ENCODE results near the gene BEND3.

DNA sequence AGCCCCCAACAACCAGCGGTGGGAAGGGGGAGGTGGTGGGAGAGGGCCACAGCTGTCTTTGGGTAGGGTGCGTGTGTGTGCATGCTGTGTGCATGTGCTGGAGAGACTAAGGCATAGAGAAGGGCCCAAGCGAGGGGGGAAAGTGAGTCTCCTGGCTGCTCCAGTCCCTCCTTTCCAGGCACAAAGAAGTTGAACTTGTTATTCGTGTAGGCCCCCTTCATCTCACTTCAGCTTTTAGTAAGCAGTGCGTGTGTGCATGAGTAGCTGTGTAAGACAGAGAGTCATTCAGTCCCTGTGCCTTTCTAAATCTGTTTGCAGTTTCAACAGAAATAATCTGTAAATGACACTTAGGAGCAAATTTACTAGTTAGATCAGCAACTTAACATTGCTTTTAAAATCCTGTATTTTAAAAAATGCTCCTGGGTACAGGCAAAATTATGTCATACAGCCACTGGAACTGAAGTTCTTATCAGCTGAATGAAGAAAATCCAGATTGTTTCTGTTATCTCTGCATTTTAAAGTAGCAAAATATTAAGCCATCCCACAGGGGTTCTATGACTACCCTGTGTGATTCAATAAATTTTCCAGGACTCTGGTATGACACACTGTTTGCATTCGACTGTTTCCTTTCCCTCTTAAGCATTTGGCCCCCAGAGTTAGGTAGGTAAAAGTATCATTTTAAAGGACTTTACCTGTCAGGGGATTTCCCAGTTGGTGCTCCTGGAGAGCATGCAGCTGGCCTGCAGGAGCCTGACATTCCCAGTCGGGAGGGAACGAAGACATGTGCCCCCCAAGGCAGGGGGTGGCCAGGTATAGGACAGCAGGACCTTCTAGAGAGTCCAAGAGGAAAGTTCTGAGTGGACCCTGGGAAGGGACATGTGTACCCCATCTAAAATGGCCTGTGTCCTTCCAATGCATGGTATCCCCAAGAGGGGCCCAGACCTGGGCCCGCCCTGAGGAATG lies 48.3 kb downstream of the BEND3 start:
- no peak for TF ChIP-seq EZH2 (IDR thresholded peaks at IDR 0.05; ENCODE audit: borderline replicate concordance, insufficient read depth, low read length, poor library complexity, severe bottlenecking)
- TF ChIP-seq, protein P1, sequence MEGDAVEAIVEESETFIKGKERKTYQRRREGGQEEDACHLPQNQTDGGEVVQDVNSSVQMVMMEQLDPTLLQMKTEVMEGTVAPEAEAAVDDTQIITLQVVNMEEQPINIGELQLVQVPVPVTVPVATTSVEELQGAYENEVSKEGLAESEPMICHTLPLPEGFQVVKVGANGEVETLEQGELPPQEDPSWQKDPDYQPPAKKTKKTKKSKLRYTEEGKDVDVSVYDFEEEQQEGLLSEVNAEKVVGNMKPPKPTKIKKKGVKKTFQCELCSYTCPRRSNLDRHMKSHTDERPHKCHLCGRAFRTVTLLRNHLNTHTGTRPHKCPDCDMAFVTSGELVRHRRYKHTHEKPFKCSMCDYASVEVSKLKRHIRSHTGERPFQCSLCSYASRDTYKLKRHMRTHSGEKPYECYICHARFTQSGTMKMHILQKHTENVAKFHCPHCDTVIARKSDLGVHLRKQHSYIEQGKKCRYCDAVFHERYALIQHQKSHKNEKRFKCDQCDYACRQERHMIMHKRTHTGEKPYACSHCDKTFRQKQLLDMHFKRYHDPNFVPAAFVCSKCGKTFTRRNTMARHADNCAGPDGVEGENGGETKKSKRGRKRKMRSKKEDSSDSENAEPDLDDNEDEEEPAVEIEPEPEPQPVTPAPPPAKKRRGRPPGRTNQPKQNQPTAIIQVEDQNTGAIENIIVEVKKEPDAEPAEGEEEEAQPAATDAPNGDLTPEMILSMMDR (IDR thresholded peaks at IDR 0.05; ENCODE audit: poor library complexity, severe bottlenecking): no peak
- no peak for TF ChIP-seq POLR2AphosphoS5 (IDR thresholded peaks at IDR 0.05)
- no peak for TF ChIP-seq RAD21 (conservative IDR thresholded peaks at IDR 0.05)
